Endothelial cell of umbilical vein (primary cell): ENCODE results near the gene SLC23A3. TPM values are rescaled to one million over a fixed set of nuclear protein-coding genes. Genes with fewer than 3 reads are reported as not detected.

Experiments
- BruUV-seq: library from RNA; stranded (reverse); fragments of 400-500 nt; replicated peaks from 2 replicates; lab custom pipeline; 2021; lab: Mats Ljungman, UMichigan
- CTCF ChIA-PET: fragments of 300-600, 350-600 bp; sonication (Branson Sonifier 250); formaldehyde crosslinking; loops from one replicate; lab custom pipeline; 2021; ENCODE audit warnings: antibody characterized with exemption, inconsistent platforms; lab: Charles Lee
- POLR2A ChIA-PET: fragments of 300-600, 350-600 bp; sonication (Branson Sonifier 250); formaldehyde crosslinking; loops from one replicate; lab custom pipeline; 2021; ENCODE audit warnings: antibody characterized with exemption, inconsistent platforms; lab: Charles Lee
- DNase-seq: peaks from one replicate; pipeline ENCODE4 v3.0.0-alpha.2; 2011; ENCODE audit warnings: low read depth, low spot score
- FAIRE-seq: peaks from 2 replicates; lab custom pipeline; 2011; peaks lifted over from hg19 to GRCh38; lab: Jason Lieb, UNC
- H2AFZ ChIP-seq: 2 replicates; pipeline ENCODE4 v1.6.0; 2012; ENCODE audit warnings: low read depth, low read length, control low read depth, inconsistent platforms
- H3K27ac ChIP-seq: 2 replicates; pipeline ENCODE4 v1.5.1; 2011; ENCODE audit warnings: low read depth, mild to moderate bottlenecking, control low read depth, low read length, moderate library complexity; ENCODE audit not compliant: insufficient read depth
- H3K27me3 ChIP-seq, 2 experiments: 2 replicates each; pipeline versions ENCODE4 v1.6.0 to v1.6.1; 2011; ENCODE audit warnings: low read length in 2 of 2, mixed read lengths in 1 of 2; ENCODE audit not compliant: control insufficient read depth in 2 of 2, insufficient read depth in 2 of 2
- H3K36me3 ChIP-seq, 2 experiments: 2 replicates in 1 of 2; 3 replicates in 1 of 2; pipeline ENCODE4 v1.5.1; 2011; ENCODE audit warnings: low read length in 2 of 2, mild to moderate bottlenecking in 1 of 2, moderate library complexity in 1 of 2; ENCODE audit not compliant: control insufficient read depth in 2 of 2, insufficient read depth in 2 of 2; ENCODE audit errors: extremely low read depth in 1 of 2
- H3K4me1 ChIP-seq: 3 replicates; pipeline ENCODE4 v1.5.1; 2011; ENCODE audit warnings: mild to moderate bottlenecking, low read length; ENCODE audit not compliant: control insufficient read depth, insufficient read depth; ENCODE audit errors: extremely low read depth
- H3K4me2 ChIP-seq: 2 replicates; pipeline ENCODE4 v1.6.1; 2011; ENCODE audit warnings: low read length, control low read depth, mixed read lengths; ENCODE audit not compliant: insufficient read depth
- H3K4me3 ChIP-seq, 3 experiments: fragments of 200-600 bp in 1 of 3; sonication (generic), shearing (Covaris generic) in 1 of 3; replicated peaks in 1 of 3; 2 replicates each; pipeline ENCODE4 v1.5.1; 2011 to 2016; ENCODE audit warnings: control low read depth in 3 of 3, low read length in 3 of 3, mild to moderate bottlenecking in 2 of 3, inconsistent platforms in 1 of 3, low read depth in 1 of 3, moderate library complexity in 1 of 3; ENCODE audit not compliant: insufficient read depth in 1 of 3
- H3K79me2 ChIP-seq: 2 replicates; pipeline ENCODE4 v1.6.0; 2012; ENCODE audit warnings: low read length, inconsistent platforms; ENCODE audit not compliant: control insufficient read depth, insufficient read depth
- H3K9ac ChIP-seq: replicated peaks from 2 replicates; pipeline ENCODE3; 2011; ENCODE audit warnings: low read length, control low read depth; ENCODE audit not compliant: insufficient read depth; ENCODE audit errors: extremely low read depth
- H3K9me1 ChIP-seq: replicated peaks from 3 replicates; pipeline ENCODE4 v1.6.0; 2011; ENCODE audit warnings: mild to moderate bottlenecking, low read length; ENCODE audit not compliant: control insufficient read depth, insufficient read depth; ENCODE audit errors: extremely low read depth
- H3K9me3 ChIP-seq: replicated peaks from 2 replicates; pipeline ENCODE4 v1.5.1; 2012; ENCODE audit warnings: low read length, inconsistent platforms; ENCODE audit not compliant: control insufficient read depth, insufficient read depth
- H4K20me1 ChIP-seq: replicated peaks from 2 replicates; pipeline ENCODE3; 2011; ENCODE audit warnings: mild to moderate bottlenecking, low read length; ENCODE audit not compliant: control insufficient read depth, insufficient read depth; ENCODE audit errors: extremely low read depth
- EZH2 ChIP-seq: IDR thresholded peaks from 2 replicates; pipeline ENCODE4 v1.6.1; 2012; ENCODE audit warnings: borderline replicate concordance, low read depth, mild to moderate bottlenecking, moderate library complexity, low read length, inconsistent platforms; ENCODE audit not compliant: severe bottlenecking
- FOS ChIP-seq: IDR thresholded peaks from 2 replicates; pipeline ENCODE4 v1.6.1; 2011; ENCODE audit warnings: mild to moderate bottlenecking, low read length, moderate library complexity, borderline replicate concordance; ENCODE audit not compliant: insufficient read depth
- GATA2 ChIP-seq: IDR thresholded peaks from 2 replicates; pipeline ENCODE4 v1.7.0; 2011; ENCODE audit warnings: low read depth, mild to moderate bottlenecking, moderate library complexity, mixed read lengths, low read length; ENCODE audit not compliant: insufficient read length, insufficient read depth
- JUN ChIP-seq: IDR thresholded peaks from 2 replicates; pipeline ENCODE4 v1.6.1; 2011; ENCODE audit warnings: borderline replicate concordance, low read depth; ENCODE audit not compliant: insufficient read length, insufficient read depth
- MAX ChIP-seq: IDR thresholded peaks from 2 replicates; pipeline ENCODE4 v1.6.1; 2011; ENCODE audit not compliant: insufficient read depth, insufficient read length
- POLR2AphosphoS5 ChIP-seq: IDR thresholded peaks from 2 replicates; pipeline ENCODE4 v1.6.1; 2012; ENCODE audit warnings: low read depth, mild to moderate bottlenecking, control low read depth, low read length, moderate library complexity; ENCODE audit not compliant: insufficient read depth
- dilution Hi-C: fragments of 300-500 bp; cut with MboI; formaldehyde crosslinking; loops from one replicate; pipeline ENCODE4 v1.15.0; 2019; ENCODE audit warnings: low sequenced_read_pairs; ENCODE audit not compliant: extremely low pct_ligation_motif_present
- intact Hi-C: fragments of 100-400 bp; cut with micrococcal nuclease; formaldehyde crosslinking; loops from one replicate; pipeline ENCODE4 v1.10.0; 2022
- polyA plus RNA-seq, 4 experiments: library from polyadenylated mRNA; depleted of rRNA in 3 of 4; stranded (reverse) in 3 of 4; unstranded in 1 of 4; fragments of >200 nt; gene quantifications; 2 replicates each; pipeline versions ENCODE4 v1.2.1 to v1.2.3, GENCODE V29; 2011 to 2012; ENCODE audit warnings: missing spikeins in 1 of 4
- total RNA-seq: library from RNA; stranded (reverse); gene quantifications from 2 replicates; pipeline ENCODE4 v1.2.3, GENCODE V29; 2021

SLC23A3 gene
- total and polyA plus RNA-seq, 2 donors (not counting 3 experiments of a cell fraction or from before 2014, with no cell fraction given): 2.7 to 7.1 TPM

DNA sequence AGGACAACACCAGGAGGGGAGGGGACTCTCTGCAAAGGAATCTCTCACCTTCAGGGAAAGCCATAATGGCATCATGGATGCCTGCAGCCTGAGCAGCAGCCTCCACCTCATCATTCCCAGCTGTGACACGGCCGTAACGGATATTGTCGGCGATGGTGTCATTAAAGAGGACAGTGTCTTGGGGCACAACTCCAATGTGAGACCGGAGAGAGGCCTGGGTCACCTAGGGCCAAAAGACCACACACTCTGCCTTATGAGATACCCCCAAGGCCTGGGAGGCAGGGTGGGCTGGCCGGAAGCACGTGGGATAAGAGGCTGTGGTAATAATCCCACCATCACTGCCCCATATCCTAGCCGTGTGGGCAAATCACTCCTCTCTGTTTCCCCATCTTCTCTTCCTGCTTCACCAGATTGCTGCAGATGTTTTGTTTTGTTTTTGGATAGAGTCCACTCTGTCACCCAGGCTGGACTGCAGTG is 41.1 kb upstream of the SLC23A3 start:
- Histone ChIP-seq H3K27me3 (no peaks in the 10 kb centered on the region), H3K9ac (no peak overlapping the region), H4K20me1 (no peaks in the 10 kb centered on the region), H3K36me3 (peaks cover 3 to 13% of the 10 kb centered on the region in 2 experiments), H2AFZ (no peak overlapping the region), H3K4me3 (no peak overlapping the region), H3K4me1 (peaks cover 17% of the 10 kb centered on the region), H3K4me2 (no peak overlapping the region), H3K27ac (no peak overlapping the region), H3K9me1 (no peaks in the 10 kb centered on the region), H3K79me2 (no peaks in the 10 kb centered on the region), H3K9me3 (no peaks in the 10 kb centered on the region)
- FAIRE-seq (no peak), DNase-seq (no peak)
- no peak for TF ChIP-seq GATA2
- no peak for TF ChIP-seq FOS
- TF ChIP-seq MAX: no peak
- no peak for TF ChIP-seq POLR2AphosphoS5
- no peak for TF ChIP-seq JUN
- no peak for TF ChIP-seq EZH2
- no TSS peak for BruUV-seq
- intact Hi-C loops (loop anchor here (1.0 kb wide), 3 partner anchors 35 to 51 kb away; partner anchors contain the start of genes CNPPD1 and NHEJ1), dilution Hi-C loops (no loop called here)
- ChIA-PET CTCF (interaction anchor here (0.7 to 1.4 kb wide), 9 partner anchors 13 to 420 kb away, joined by 3 to 28 read pairs (median 5); partner anchors contain the start of genes CNPPD1, GLB1L, NHEJ1 and STK16), POLR2A (interaction anchor here (0.5 kb wide), 1 partner anchor 31 kb away, joined by 5 read pairs; no protein-coding TSS in a partner anchor)
